NCI-H187 (cell line): ENCODE data around the gene GRID2.
"Not testable (repeated sequence)": the region's sequence is repeated elsewhere in the genome, so short reads cannot be mapped to it uniquely, and the experiment has no call there.

ENCODE experiments used
- DNase-seq, 2 experiments: peaks; one replicate each; lab custom pipeline; 2025; lab: John Stamatoyannopoulos, UW

Gene GRID2

DNA sequence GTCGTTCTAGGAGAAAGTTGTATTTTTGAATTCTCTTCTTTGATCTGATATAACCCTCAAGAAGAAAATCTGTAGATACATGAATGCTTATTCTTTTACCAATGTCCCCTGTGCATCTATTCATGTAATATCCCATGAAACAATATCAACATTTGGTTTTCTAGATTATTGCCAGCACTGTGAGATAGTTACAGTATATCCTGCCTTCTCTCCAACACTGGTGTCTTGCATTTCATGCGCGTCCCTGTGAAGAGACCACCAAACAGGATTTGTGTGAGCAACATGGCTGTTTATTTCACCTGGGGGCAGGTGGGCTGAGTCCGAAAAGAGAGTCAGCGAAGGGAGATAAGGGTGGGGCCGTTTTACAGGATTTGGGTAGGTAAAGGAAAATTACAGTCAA, 135.0 kb downstream of the GRID2 start:
- DNase-seq: not testable (repeated sequence)

DNA sequence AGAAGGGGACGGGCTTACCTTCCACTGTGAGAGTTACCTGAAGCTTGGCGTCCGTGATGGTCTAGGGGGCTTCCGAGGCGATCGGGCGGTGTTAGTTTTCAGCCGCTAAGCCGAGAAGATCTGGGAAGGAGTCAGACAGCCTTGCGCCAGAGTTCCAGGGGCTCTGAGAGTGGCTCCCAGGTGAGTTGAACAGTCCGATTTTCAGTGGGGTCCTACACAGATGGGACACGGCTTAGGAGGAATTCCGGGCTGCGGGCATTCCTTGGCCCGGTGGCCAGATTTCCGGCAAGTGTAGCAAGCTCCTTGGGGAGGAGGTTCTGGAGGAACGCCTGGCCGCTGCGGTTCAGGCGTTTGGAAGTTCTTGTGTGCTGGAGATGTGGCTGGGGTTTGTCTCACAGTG, 138.4 kb downstream of the GRID2 start:
- DNase-seq: not testable (repeated sequence)

DNA sequence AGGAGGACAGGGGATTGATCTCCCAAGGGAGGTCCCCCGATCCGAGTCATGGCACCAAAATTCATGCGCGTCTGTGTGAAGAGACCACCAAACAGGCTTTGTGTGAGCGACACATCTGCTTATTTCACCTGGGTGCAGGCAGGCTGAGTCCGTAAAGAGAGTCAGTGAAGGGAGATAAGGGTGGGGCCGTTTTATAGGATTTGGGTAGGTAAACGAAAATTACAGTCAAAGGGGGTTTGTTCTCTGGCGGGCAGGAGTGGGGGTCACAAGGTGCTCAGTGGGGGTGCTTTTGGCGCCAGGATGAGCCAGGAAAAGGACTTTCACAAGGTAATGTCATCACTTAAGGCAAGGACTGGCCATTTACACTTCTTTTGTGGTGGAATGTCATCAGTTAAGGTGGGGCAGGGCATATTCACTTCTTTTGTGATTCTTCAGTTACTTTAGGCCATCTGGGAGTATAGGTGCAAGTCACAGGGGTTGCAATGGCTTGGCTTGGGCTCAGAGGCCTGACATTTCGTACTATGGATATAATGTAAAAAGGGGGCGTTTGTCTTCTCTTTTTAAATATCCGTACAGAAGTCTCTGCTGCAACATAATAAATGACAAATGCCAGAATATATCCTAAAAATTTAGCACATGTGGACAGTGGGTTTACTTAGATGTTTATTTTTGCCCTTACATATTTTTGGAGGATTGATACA, 140.5 kb downstream of the GRID2 start:
- DNase-seq: not testable (repeated sequence)

DNA sequence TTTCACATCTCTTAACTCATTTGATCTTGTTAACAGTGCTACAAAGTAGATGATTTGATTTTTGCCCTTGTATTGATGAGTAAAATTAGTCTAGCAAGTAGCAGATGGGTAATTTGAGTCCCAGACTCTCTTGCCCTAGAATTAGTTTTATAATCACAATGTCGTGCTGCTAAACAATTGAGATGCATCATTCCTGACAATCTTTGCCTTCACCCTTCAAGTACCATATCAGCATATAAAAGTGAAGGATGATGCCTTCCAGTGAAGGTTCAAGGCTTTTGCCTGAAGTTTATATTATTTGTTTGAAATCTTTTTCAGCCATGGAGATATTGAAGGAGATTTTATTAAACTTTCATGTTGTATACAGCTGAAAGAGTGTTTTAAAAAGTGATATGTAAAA, 141.4 kb downstream of the GRID2 start:
- no peak for DNase-seq

DNA sequence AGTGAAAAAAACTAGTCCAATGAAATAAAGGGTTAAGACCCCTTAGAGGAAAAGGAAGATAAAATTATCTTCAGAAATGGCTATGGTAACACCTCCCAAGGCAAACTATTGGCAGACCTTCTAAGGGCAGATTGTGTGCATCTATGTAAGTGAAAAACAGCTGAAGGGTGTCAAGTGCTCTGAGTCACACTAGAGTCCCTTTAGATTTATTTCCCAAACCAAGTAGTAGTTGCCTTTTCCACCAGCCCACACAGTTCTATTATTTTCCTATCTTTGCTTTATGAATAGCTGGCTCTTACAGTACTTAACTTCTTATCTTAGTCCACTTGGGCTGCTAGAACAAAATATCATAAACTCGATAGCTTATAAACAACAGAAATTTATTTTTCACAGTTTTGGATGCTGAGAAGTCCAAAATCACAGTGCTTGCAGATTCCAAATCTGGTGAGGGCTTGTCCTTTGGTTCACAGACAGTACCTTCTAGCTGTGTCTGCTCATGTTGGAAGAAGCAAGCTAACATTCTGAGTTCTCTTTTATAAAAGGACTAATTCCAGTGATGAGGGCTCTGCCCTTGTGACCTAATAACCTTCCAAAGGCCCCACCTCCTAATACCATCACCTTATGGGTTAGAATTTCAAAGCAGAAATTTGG, 143.6 kb downstream of the GRID2 start:
- no peak for DNase-seq

DNA sequence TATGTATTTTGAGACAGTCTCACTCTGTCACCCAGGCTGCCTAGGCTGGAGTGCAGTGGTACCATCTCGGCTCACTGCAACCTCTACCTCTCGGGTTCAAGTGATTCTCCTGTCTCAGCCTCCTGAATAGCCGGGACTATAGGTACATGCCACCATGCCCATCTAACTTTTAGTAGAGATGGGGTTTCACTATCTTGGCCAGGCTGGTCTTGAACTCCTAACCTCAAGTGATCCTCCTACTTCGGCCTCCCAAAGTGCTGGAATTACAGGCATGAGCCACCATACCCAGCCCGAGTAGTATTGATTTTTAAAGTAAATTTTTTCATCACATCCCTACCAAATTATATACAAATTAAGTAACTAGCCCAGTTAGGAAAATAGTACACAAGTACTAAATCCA, 144.4 kb downstream of the GRID2 start:
- DNase-seq: not testable (repeated sequence)

DNA sequence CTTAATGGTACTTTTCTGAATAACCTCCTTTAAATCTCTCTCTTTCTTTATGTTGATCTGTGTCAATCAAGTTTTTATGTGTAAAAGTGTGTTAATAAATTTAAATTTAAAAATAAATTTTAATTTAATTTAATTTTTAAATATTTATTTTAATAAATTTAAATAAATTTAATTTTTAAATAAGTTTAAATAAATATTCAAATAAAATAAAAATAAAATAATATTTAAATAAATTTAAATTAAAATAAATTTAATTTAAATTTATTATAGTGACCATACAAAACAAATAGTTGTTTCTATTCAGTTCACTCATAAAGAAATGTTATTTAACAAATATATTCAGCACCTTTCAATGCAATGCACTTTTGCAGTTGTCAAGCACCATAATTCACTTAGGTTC, 146.9 kb downstream of the GRID2 start:
- DNase-seq: no peak

DNA sequence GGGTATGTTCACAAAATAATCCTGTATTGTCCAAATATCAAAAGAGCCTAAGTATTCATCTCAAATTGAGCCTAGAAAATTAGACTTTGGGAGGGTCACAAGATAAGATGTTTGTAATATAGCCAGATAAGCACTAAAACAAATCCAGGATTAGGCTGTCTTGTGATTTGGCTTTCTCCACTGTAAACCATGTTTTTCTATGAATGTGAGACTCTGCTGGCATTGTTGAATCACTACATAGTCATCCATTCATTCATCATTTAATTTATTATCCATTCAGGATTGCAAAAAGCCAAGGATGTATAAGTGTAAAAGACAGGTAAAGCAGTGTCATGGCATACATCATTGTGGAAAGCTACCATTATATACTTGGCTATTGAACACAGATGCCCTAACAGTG, 148.0 kb downstream of the GRID2 start:
- DNase-seq: no peak

DNA sequence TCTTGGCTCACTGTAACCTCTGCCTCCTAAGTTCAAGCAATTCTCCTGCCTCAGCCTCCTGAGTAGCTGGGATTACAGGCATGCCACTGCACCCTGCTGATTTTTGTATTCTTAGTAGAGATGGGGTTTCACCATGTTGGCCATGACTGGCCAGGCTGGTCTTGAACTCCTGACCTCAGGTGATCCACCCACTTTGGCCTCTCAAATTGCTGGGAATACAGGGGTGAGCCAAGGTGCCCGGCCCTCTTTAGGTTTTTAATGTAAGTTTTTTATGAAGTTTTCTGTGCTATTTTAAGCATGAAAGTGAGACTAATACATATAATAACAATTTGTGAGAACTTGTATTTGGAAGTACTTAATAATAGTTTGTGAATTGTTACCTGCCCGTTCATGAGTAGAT, 148.6 kb downstream of the GRID2 start:
- DNase-seq: not testable (repeated sequence)

DNA sequence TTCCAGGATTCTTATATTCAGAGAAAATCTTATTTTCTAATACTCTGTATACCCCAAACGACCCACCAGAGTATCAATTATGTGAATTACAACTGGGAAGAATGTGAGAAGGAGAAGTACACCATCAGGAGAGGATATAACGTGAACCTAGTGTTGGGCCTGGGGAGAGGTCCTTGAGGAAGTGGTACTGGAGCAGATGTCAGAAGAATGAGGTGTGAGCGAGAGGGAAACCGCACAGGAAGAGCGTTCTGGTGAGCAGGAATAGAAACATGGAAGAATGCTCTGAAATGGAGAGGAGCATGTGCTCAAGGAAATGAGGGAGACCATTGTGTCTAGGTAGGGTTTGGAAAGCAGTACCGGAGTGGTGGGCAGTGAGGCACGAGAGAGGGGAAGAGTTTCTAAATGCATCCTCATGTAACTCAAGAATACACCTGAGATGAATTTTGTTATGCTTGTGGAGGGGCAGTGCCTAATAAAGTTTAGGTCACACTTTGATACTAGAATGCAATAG, 151.6 kb downstream of the GRID2 start:
- no peak for DNase-seq

DNA sequence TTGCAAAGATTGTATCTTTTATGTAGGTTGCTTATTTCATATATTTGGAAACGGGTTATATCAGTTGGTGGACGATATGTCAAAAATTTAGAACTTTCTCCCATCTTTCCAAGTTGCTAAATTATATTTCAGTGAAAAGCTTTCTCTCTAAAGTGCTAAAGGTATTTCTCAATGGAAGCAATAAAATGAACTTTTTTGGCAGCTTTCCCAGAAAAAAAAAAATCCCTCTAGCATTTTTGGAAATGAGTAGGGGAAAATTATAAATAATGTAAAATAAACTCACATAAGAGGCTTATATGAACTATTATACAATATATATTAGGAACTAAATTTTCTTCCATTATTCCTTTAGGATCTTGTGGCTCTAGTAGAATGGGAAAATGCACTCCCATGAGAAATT, 152.2 kb downstream of the GRID2 start:
- DNase-seq: no peak

DNA sequence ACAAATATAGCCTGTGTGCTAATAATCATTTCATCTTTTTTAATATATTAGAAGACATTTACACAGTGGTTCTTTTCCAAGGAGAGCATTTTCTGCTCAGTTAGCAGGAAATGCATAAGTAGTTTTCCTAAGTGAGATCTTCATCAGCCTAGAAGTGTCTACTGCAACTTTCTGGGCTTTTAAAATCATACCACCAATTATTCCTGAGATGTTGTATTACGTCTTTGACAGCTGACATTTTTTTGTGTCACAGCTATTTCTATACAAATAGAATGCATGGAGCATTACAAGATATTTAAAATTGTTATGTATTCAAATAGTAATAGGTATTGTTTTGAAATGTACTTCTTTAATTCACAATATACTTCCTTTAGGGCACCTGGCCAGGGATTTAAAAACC, 158.0 kb downstream of the GRID2 start:
- no peak for DNase-seq

DNA sequence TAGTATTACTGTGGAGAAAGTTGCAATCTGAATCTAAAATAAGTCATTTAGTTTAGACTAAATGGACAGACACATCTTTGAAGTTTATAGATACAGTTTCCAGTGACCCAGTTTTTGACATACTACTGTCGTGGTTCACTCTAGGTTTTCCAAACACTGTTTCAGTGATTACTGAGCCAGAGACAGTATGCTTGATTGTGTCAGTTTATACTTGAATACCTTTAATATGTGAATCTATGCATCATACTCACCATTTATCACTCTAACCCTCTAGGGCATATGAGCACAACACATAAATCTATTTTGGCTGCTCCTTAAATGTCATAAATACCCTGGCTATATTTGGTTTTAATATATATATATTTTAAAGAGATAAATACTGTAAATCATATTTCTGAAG, 173.5 kb downstream of the GRID2 start:
- DNase-seq: no peak

DNA sequence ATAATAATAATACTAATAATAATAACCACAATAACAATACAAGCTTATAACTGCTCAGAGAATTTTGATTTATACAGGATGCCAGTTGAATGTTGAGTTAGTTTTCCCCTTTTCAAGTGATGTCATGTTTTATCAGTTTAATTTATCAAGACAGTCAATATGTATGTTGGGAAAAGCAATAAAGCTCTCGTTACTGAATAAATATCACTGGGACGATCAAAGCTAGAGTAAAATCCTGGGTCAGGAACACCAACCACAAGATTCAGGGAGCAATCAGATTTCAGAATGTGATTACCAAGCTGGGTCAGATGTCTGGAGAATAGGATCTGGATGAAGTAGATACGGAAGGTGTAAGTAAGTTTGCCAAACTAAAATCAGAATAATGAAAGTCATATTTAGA, 179.6 kb downstream of the GRID2 start:
- DNase-seq: no peak

DNA sequence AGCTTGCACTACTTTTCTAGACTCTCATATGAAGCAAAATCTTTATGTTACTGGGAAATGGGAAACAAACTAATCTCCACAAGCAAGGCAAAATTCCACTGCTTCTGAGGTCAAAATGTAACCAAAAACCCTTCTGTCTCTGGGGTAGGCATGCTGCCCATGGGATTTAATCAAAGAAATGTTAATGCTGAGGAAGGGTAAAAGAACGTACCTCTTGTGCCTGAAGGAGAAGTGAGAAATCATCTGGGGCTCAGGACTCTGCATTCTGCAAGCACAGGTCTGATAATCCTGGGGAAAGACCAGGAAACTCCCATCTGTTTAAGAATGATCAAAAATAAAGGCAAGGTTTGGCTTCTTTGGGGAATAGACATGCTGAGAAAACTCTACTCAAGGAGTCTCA, 184.7 kb downstream of the GRID2 start:
- no peak for DNase-seq

DNA sequence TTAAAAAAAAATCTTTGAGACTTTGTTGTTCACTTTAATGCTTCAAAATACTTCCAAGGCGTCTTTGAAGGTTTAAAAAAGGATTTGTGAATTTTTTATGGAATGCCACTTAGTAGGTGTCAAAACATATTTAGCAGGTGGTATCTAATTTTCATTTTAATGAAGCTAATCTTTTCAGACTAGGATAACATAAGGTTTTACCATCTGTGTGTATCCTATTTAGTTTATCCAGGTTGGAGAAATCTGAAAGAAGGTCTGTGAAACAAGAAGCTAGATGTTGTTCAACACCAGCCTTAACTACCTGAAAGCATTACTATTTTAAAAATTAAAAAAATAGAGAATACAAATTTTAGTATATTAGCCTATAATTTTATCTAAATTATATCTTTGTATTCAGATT, 193.4 kb downstream of the GRID2 start:
- no peak for DNase-seq

DNA sequence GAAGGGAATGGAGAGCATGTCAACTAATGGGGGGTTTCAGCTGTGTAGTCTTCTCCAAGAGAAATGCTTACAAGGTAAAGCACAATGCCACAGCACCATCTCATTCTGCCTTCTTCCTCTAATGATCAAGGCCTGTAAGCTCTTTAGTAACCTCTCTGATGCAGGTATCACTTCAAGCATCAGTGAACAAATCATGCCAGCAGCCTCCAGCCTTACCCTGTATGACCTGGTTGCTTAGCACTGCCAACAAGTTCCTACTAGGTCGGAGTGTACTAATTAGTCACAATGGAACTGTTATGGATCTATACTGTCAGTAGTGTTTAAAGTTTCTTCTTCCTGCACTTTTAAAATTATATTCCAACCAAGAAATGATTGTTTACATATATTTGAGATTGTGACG, 197.7 kb downstream of the GRID2 start:
- no peak for DNase-seq

DNA sequence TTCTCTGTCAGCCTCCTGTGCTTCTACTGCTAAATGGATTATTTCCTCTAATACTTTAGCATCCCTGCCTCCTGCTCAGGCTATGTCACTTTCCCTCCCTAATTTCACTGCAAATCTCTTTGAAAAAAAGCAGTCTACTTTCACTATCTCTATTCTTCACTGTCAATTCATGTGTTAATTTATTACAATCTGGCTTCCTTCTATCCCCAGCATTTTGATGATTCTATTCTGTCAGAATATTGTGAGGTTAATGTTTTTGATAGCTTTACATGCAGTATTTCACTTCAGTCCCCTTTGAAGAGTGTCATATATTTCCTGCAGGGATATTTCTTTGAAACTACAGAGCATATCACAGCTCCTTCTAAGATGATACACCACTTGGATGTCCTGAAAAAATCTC, 203.2 kb downstream of the GRID2 start:
- no peak for DNase-seq

DNA sequence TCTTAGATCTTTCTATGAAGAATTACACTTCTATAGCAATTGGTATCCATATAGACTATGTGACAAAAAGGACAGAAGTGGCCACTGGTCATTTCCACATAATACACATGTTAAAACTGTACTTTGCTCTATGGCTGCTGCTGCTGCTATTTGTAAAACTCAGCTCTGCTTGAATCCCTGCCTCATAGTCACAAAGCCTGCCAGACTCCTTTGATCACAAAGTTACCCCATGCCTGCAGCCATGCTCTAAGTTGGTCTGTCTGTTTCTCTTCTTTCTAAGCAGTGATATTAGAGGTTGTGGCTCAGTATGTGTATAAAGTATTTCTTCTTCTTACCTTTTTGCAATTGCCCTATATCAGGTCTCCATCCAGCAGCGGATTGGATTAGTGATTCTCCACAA, 210.9 kb downstream of the GRID2 start:
- no peak for DNase-seq

DNA sequence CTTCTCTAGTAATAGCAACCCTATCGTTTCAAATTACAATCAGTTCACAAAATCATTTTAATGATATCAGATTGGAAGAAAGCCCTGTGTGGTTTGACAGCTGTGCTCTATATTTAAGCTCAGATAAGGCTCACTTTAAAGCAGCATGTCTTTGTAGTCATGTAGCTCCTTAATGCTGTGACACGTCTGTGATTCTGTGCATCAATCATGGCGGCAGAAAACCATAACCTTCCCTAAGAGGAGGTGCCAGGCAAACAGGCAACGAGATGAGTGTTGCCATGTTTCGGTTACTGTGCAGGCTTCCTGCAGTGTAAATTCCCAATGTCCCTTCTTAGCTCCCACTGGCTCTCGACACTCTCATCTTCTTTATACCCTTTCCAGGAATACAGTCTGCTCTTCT, 212.7 kb downstream of the GRID2 start:
- DNase-seq: no peak

DNA sequence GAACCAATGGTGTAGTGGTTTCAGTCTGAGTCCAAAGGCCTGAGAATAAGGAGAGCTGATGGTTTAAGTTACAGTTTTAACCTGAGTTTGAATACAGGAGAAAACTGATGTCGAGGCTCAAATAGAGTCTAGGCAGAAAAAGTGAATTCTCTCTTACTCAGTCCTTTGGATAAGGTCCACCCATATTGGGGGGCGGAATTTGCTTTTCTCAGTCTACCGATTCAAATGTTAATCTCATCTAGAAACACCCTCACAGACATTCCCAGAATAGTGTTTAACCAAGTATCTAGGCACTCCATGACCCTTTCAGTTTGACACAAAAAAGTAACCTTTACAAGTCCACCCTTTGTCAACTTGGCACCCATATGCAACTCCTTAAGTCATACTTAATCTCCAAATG, 216.0 kb downstream of the GRID2 start:
- DNase-seq: no peak

DNA sequence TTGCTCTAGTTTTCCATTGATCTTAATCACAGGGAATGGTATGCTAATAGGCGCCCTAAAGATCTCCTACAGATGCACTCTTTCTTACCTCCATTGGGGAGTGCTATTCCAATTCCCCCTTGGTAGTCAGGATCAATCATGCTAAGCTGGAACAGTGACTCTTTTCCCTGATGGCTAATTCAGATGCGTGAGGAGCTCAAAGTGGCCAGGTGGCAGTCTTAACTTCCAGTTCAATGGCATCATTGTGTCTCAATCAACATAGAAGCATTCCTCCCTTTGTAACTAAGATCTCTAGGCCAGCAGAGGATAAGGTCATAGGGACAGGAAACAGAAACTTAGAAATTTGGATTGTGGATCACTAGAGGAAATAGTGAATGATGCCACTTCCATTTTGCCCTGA, 216.8 kb downstream of the GRID2 start:
- DNase-seq: no peak

DNA sequence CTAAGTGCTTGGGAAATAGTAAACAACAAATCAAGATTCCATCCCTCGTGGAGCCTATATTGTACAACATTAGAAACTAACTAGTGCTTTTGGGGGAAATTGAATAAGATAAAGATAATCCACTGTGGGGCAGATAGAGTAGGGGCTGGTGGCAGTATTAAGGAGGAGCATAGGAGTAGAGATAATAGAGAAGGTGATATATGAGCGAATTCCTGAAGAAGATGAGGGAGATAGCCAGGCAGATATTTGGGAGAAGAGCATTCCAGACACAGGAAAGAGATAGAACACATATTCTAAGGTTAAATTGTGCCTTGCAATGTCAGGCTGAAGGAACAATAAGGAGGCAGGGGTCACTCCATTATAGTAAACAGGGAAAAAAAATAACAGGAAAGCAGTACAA, 218.2 kb downstream of the GRID2 start:
- no peak for DNase-seq

DNA sequence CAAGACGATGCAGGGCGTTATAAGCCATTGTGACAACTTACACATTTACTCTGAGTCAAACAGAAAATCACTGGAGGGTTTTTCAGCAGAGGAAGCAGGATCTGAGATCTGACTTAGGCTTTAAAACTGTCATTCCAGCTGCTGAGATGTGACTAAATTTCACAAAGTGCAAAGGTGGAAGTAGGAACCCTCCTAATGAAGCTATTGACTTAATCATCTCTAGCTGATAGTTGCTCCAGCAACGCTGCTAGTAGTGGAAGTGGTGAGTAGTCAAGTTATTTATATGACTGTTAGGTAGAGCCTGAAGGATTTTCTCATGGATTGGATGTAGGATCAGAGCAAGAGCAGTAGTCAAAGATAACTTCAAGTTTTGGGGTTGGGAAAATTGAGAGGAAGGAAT, 218.6 kb downstream of the GRID2 start:
- no peak for DNase-seq
